Breast epithelium (tissue), 3 donors: ENCODE data around the gene ATP5PB.

Experiments used
- POLR2A ChIP-seq: fragments of 450-650 bp; IDR thresholded peaks from one replicate; pipeline ENCODE4 v1.6.1; 2016; ENCODE audit warnings: antibody characterized with exemption, mild to moderate bottlenecking, moderate library complexity
- POLR2AphosphoS5 ChIP-seq, 3 donors: sonication (generic); formaldehyde crosslinking; IDR thresholded peaks; one replicate each; pipeline ENCODE4 v1.6.1; 2017; ENCODE audit warnings: antibody characterized with exemption in 3 of 3
- TF ChIP-seq, protein P1 (sequence below), 3 donors: fragments of 450-650 bp; IDR thresholded peaks; one replicate each; pipeline ENCODE4 v1.5.1; 2016 to 2017; ENCODE audit warnings: antibody characterized with exemption in 3 of 3, mild to moderate bottlenecking in 3 of 3, moderate library complexity in 3 of 3

DNA sequence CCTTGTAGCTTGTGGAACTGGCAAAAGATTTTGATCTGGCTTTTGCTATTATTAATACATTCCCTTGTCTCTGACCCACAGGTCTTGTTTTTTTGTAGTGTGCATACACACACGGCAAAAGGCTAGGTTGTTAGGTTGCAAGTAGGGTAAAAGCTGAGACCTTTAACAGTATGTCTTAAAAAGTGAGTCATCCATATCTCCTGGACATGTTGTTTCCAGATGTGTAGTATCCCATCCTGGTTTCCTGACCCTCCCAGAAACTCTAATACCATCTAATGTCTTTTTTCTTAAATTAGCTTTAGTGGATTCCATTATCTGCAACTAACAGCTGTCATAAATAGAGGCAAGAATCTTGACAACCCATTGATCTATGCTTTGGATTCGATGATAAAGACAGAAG, 36.4 kb upstream of the ATP5PB start:
- TF ChIP-seq, protein P1, sequence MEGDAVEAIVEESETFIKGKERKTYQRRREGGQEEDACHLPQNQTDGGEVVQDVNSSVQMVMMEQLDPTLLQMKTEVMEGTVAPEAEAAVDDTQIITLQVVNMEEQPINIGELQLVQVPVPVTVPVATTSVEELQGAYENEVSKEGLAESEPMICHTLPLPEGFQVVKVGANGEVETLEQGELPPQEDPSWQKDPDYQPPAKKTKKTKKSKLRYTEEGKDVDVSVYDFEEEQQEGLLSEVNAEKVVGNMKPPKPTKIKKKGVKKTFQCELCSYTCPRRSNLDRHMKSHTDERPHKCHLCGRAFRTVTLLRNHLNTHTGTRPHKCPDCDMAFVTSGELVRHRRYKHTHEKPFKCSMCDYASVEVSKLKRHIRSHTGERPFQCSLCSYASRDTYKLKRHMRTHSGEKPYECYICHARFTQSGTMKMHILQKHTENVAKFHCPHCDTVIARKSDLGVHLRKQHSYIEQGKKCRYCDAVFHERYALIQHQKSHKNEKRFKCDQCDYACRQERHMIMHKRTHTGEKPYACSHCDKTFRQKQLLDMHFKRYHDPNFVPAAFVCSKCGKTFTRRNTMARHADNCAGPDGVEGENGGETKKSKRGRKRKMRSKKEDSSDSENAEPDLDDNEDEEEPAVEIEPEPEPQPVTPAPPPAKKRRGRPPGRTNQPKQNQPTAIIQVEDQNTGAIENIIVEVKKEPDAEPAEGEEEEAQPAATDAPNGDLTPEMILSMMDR (IDR thresholded peaks at IDR 0.05) = no peak
- TF ChIP-seq POLR2A = no peak
- TF ChIP-seq POLR2AphosphoS5 (IDR thresholded peaks at IDR 0.05) = no peak
